Activated T-cell treated with anti-CD3 and anti-CD28 coated beads for 1 hour (primary cell): ENCODE measurements around the gene IRX2.

ENCODE experiments used
- DNase-seq: peaks from one replicate; pipeline ENCODE4 v3.0.0-alpha.2; 2020; ENCODE audit warnings: low read depth

IRX2 gene

DNA sequence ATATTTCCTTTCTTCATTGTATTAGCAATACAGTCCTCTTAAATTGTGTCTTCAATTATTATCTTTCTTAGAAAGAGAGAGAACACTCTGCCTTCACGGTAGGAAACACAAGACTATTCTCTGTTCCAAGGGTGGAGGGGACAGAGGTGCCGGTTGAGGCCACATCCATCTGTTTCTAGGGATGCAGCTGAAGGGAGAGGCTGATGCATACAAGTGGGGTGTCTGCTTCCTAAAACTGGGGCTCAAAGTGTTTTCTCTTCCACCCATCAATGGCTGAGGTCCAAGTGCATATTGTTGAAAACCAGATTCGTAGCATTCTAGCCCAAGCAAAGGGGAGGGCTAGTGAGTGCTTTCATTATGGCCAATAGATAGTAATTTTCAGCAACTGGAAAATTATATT, 9.5 kb downstream of the IRX2 start:
- no peak for DNase-seq

DNA sequence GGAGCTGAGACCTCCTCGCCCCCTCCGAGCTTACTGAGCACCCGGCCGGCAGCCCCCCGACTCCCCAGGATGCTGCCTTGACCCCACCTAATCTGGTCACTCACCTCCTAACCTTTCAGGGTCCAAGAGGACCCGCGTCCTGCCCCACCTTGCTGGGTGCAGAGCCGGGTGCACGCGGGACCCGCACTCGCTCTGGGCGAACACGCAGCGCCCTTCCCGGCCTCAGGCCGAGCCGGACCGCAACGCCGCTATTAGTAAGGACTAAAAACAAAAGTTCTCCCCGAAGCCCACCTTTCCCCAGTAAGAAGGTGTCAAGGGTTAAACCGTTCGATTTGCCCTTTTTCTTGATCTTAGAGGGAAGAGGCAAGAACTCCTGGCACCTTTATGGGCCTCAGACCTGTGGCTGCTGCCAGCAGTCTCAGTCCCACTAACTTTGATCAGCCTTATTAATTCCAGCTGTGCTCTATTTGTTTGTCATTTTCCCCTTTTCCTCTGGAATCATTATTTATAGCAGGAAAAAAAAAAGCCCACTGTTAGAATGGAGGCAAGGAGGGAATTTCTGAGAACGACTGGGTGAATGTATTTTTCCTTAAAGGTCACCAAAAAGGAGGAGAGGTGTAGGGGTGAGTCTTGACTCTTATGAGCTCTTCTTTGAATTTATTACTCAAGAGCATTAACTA, 10.5 kb downstream of the IRX2 start:
- no peak for DNase-seq

DNA sequence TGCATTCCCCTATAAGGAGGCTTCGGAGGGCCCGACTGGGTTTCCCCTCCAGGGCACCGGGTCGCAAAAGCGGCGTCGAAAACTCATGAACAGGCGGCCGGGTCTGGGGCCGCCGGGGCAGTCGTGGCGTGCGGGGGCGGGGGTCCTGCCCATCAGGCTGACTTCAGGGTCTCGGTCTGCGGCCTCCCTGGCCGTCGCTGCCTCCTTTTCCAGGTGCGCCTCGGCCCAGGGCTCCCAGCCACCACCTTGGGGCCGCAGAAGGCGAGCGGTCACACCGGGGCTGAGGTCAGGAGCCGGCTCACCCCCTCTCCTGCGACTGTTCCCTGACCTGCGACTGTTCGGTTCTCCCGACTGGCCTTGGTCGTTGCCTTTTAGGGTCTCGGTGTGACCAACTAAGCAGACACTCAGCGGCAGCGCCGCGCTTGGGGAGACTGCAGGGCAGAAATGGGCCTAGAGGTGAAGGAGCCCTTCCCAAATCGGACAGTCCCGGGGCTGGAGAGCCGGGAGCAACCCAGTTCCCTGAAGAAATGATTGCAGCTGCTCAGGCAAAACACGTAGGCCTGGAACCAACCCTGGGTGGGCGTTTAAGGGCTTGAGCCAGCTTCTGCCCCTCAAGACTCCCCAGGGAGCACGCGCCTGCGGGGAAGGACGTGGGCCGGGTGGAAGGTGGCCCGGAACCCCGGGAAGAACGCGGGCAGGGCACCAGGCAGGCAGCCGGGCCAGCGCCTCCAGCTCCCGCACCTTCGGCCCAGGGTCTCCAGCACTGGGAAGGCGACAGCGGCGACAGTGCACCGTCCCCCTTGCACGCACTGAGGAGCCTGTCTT, 11.2 kb downstream of the IRX2 start:
- DNase-seq: no peak

DNA sequence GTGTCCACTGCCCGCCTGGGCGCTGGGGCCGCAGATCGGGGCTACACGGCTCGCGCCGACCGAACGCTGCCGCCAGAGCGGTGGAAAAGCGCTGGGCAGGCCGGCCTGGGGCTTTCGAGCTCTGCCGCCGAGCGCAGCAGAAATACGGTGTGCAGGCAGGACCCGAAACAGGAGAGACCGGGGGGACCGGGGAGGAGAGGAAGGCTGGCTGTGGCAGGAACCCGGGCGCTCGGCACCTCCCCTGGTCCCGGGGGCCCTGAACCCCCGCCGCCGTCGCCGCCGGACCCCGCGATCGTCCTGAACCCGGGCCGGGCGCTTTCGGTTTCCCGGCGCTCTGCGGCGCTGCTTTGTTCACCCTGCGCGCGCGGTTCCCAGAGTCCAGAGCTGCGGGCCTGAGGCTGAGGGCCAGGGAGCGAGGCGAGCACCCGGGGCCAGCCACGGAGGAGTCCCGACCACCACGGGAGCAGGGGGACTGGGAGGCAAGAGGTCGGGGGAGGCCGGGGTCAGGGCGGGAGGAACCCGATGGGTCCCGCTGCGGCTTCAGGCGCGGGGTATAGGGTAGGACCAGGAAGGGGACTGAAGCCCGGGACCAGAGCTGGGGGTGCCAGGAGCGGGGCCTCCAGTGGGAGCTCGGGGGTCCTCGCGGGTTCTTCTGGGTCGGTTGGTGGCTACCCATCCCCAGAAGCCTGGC, 12.0 kb downstream of the IRX2 start:
- no peak for DNase-seq

DNA sequence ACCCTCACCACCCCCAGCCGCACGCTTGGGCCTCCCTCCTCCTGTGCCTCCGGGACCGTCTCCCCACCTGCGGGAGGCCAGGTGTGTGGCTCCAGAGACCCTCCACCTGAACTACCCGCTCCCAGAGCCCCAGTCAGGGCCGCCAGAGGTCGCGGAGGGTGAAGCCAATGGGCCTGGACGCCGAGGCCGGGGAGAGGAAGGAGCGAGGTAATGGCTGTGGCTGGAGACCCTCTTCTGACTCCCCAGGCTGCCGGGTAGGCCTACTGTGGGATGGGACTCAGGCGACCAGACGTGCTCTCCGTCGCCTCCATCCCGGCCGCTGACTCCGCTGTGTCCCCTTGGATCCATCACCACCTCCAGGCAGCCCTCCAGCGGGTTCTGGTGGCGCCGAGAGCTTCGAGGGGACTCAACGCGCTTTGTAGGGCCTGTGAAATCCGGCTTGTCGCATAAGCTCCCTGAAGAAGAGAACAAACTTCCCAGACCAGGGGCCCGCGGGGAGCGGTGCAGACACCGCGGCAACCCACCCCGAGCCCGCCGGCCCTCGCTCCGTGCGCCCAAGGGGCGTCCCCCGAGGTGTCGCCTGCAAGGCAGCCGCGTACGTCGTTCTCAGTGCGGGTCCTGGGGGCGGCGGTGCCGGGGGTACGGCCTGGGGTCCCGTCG, 12.6 kb downstream of the IRX2 start:
- DNase-seq: no peak

GRCh38 chr5:2738156-2738699, 13.2 kb downstream of the IRX2 start:
- no peak for DNase-seq

- no peak for DNase-seq
Observed at GRCh38 chr5:2737273-2738155, 14.0 kb downstream of the IRX2 start.

DNA sequence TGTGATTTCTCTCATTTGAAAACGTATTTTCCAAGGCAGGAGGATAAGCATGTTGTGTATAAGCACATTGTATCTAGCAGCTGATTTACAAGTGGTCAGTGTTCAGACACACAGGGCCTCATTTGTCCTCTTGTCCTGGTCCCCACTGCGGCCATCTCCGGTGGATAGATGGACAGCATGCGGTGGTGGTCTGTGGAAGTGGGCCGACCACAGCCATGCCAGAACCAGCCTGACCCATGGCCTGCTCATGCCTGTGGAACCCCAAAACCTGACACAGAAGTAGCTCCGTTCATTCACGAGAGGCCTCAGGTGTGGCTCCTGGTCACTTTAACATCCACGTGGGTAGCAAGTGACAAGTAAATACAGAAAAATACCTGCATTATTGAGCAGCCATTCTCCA, 14.6 kb downstream of the IRX2 start:
- DNase-seq: no peak

DNA sequence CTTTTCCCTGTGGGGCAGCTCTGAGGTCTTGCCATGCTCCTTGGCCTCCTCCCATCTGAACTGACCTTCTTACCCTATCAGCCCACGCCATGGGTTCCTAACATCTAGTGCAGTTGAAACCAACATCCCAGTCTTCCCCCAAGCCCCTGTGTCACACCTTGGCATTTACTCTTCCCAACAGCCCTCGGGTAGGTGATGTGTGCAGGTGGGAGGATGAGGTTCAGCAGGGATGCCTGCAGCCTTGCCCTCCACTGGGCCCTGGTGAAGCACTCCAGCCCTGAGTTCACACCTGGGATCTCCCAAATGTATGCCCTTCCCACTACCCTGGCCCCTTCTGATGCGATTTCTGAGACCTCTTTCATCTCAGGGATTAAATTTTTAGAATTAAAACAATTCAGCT, 15.5 kb downstream of the IRX2 start:
- no peak for DNase-seq

DNA sequence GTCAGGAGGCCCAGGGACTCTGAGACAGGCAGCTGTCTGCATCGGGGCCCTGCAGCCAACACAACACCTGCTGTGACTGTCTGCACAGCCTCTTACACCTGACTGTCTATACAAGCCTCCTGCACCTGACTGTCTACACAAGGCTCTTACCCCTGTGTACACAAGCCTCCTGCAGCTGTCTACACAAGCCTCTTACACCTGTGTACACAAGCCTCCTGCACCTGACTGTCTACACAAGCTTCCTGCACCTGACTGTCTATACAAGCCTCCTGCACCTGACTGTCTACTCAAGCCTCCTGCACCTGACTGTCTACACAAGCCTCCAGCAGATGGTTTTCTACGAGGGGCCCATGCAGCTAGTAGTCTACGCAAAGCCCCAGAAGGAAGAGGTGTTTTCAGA, 18.6 kb downstream of the IRX2 start:
- no peak for DNase-seq

DNA sequence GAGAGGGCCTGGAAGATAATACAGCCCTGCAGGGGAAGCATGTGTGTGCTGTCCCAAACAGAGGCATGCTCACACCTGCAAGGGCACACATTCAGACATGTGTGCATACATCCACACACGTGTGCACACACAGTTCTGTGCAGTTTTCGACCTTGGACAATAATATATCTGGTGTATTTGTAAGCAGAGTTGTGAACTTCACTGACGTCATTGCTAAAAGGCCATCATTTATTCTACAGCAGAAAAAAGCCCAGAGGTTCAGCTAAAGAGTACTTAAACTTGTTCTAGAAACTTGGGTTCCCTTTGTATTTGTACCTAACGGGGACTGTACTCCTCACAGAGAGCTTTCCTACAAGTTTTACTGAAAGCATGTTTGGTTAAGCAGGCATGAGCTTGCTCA, 19.5 kb downstream of the IRX2 start:
- DNase-seq: no peak

DNA sequence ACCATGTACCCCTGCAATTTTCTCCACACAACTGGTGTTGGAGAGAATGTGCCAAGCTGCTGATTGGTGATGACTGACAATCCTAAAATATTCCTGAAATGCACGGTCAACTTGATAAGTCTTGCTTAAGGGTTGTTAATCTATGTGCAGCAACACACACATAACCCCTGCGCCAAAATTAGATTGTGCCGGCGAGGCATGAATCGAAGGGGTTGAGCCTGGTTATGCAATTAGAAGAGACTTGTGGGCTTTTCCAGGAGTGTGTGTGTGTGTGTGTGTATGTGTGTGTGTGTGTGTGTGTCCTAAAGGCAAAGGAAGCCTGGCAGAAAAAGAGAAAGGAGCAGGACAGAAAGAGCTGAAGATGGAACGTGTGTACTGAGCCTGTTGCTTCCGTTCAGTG, 22.3 kb downstream of the IRX2 start:
- DNase-seq: no peak

DNA sequence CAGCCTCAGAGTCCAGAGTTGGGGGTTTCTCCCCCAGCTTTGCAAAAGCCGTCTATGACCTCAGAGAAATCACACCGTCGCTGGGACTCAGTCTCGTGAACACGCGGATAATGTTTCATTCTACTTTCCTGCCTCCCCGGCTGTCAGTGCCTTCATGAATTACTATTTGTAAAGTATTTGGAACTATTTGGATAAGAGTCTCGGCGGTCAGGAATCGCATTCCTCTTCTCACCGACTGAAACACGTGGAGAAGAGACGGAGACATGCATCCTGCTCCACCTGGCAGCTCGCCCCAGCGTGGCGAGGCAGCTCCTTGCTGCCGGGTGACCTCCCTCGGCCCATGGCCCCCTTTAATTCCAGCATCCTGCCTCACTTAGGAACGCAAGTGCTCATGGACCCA, 23.9 kb downstream of the IRX2 start:
- no peak for DNase-seq

DNA sequence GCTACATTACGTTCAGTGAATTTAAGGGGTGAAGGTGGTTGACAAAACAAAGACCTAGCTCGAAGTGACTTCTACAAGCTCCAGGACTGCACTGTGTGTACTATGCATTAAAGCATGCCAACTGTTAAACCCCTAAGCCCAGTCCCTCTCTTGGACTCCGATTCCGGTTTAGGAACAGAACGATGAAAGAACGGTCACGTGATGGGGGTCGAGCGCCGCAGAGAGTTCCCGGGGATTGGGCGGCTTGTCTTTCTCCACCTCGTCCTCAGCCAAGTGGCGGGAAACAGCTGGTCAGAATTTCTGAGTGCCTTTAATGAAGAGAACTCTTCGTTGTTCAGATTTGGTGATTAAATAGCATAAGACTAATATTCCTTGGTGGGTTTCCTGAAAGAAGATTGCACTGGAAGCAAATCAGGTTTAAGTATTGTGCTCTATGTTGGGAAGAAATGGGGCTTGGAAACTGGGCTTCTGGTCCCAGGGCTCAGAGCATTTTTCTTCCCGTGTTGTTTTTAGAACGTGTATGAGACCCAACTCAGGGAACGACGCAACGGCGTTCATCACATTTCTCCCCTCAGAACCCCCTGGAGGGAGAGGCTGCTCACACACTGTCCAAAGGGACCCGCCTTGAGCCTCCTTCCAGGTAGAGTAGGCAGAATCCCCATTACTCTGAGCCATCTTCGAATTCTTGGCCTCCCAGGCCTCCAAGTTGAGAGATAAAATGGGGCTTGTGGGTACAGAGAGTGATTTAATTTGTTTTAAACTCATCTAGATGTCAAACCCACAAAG, 25.3 kb downstream of the IRX2 start:
- DNase-seq: no peak

DNA sequence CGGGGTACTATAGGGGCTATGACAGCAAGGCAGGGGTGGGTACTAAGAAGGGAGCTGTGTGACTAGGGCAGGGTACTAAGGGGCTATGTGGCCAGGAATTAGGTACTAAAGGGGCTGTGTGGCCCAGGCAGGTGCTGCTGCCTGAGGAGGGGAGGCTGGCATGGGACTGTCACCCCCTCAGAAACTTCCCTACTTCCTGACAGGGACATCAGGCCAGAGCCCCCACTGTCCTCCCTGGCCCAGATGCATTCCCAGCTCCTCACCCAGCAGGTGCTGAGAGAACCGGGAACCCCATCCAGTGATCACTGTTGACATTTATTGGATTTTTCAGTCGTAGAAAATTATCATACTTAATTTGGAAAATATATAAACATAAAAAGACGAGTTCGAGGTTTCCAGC, 26.6 kb downstream of the IRX2 start:
- no peak for DNase-seq

GRCh38 chr5:2724031-2724581, 27.4 kb downstream of the IRX2 start:
- no peak for DNase-seq

- no peak for DNase-seq
Observed at GRCh38 chr5:2722901-2723300, 28.6 kb downstream of the IRX2 start.

GRCh38 chr5:2721385-2722138, 29.9 kb downstream of the IRX2 start:
- DNase-seq: no peak

DNA sequence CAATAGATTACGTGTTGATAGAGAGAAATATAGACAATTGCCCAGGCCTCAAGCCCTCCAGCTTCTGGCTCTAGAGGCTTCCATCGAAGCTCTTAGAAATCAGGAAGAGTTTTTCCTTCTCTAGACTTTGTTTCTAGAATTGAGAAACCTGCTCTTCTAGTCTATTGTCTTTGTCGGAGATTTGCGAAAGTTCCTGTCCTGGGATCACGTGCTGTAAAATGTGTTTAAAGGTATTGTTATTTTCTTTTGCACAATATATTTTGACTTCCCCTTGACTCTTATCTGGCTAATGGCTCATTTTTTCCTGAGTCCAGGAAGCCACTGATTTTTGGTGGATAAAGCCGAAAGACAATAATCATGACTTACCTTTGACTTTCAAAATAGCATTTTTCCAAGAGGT, 32.1 kb downstream of the IRX2 start:
- no peak for DNase-seq
